Inferior parietal cortex (tissue), 1 donor: Measurements from ENCODE around the gene SAMD9L.
"Not testable (repeated sequence)": the region's sequence is repeated elsewhere in the genome, so short reads cannot be mapped to it uniquely, and the experiment has no call there.

Experiments
- DNase-seq: peaks from one replicate; pipeline ENCODE4 v3.0.0-alpha.2; 2016; ENCODE audit errors: extremely low spot score

The SAMD9L gene

GRCh38 chr7:93146036-93146435 is 2.1 kb downstream of the SAMD9L start:
- DNase-seq: no peak

GRCh38 chr7:93145354-93145753 is 2.8 kb downstream of the SAMD9L start:
- DNase-seq: no peak

- no peak for DNase-seq
Observed at GRCh38 chr7:93142127-93142526, 6.1 kb downstream of the SAMD9L start.

GRCh38 chr7:93140582-93141191 is 7.5 kb downstream of the SAMD9L start:
- DNase-seq: no peak

DNA sequence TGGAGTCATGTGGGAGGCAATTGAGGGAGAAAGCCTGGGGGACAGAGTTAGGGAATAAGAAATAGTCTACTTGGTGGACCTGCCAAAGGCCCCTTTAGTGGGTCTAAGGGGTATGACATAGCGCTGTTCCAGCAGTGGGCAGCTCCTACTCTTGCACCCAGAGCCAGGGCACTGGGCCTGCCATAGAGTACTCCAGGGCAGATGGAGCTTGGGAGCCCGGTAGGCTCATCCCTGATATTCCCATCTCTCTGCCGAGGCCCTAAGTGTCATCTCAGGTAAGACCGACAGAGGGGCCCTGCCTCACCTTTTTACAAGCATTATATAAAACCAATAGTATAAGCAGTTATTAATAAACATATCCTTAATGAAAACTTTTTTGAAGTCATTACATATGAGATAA is 9.6 kb downstream of the SAMD9L start:
- DNase-seq: no peak

DNA sequence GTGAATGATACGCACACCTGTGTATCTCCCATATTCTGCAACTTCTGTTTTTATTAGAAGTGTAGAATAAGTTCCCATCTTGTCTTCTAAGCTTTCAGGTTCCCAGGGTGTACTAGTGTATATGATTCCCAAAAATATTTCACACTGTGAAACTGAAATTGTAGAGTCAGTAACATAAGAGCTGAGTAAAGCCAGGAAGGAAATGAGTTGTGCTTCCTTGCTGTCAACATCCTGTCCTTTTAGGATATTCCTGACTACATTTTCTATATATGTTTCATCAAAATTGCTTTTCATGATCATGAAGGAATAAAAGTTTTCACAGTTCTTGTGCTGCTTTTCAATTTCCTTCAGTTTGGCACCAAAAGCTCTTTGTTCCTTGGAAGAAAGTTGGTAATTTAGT is 15.2 kb downstream of the SAMD9L start:
- DNase-seq: no peak

DNA sequence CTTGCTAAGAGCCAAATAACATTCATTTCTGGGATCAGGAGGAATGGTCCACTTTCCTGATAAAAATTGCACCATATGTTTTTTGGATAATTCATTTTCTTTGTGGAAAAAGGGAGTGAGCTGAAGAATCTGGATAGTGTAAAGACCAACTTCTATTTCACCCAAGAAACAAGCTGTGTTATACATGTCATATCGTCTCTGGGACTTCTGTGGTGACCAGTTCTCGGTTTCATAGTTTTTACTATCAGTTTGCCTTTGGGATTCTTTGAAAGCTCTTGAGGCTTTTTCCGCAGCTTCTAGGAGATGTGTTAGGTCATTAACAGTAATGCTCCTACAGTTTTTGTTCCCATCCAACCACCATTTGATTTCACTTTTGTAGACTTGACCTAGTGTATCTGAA is 16.0 kb downstream of the SAMD9L start:
- no peak for DNase-seq

DNA sequence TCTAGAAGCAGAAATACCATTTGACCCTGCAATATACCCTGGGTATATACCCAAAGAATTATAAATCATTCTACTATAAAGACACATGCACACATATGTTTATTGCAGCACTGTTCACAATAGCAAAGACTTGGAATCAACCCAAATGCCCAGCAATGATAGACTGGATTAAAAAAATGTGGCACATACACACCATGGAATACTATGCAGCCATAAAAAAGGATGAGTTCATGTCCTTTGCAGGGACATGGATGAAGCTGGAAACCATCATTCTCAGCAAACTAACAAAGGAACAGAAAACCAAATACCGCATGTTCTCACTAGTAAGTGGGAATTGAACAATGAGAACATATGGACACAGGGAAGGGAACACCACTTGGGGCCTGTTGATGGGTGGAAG is 21.2 kb downstream of the SAMD9L start:
- not testable (repeated sequence) for DNase-seq

DNA sequence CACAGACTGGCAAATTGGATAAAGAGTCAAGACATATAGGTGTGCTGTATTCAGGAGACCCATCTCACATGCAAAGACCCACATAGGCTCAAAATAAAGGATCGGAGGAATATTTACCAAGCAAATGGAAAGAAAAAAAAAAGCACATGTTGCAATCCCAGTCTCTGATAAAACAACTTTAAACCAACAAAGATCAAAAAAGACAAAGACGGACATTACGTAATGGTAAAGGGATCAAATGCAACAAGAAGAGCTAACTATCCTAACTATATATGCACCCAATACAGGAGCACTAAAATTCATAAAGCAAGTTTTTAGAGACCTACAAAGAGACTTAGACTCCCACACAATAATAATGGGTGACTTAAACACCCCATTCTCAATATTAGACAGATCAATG is 24.7 kb downstream of the SAMD9L start:
- DNase-seq: not testable (repeated sequence)

DNA sequence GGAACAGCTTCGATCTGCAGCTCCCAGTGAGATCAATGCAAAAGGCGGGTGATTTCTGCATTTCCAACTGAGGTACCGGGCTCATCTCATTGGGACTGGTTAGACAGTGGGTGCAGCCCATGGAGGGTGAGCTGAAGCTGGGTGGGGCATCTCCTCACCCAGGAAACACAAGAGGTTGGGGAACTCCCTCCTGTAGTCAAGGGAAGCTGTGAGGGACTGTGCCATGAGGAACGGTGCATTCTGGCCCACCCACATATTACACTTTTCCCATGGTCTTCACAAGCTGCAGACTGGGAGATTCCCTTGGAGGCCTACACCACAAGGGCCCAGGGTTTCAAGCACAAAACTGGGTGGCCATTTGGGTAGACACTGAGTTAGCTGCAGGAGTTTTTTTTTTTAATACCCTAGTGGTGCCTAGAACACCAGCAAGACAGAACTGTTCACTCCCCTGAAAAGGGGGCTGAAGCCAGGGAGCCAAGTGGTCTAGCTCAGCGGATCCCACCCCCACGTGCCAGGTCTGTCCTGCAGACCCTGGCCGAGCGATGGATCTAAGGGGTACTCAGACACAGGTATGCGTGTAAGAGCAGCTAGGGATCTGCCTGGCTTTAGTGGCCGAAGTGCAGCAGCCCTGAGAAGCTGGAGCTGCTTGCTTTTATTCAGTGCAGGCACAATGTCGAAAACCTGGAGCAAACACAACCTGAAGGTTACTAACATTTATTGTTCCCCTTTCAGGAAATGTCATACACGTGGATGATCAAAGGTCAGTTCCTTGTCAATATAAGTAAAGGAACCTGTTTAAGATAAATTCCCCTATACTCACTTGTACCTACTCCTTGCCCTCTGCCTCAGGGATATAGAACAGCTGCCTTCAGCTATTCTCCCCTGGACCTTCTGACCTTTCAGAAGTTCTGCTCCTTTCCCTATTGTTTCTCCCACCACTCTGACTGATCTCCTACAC is 27.3 kb downstream of the SAMD9L start:
- DNase-seq: no peak

DNA sequence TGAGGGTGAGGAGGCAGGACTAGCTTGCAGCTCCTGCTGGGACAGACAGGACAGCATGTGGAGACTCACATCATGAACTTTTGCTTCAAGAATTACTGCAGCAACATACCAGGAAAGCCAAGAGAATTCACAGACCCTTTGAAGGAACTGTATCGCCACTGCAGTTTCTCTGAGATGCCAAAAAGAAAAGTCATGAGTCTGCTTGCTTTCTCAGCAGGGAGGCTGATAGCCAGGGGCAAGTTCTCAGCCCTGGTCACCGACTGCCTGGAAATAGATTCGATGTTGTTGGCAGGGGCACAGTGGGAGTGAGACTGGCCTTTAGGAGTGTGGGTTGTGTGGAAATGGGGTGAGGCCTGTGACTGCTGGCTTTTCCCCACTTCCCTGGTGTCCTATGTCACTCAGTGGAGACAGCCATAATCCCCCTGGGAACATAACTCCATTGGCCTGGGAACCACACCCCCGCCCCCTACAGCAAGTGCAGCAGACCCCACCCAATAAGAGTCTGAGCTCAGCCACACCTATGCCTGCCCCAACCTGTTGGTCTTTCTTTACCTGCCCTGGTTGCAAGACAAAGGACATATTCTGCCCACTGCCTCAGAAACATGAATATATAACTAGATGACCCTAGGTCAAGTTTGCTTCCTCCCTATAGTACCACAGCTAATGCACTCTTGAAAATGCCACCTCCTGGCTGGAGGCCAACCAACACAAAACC is 28.8 kb downstream of the SAMD9L start:
- no peak for DNase-seq

DNA sequence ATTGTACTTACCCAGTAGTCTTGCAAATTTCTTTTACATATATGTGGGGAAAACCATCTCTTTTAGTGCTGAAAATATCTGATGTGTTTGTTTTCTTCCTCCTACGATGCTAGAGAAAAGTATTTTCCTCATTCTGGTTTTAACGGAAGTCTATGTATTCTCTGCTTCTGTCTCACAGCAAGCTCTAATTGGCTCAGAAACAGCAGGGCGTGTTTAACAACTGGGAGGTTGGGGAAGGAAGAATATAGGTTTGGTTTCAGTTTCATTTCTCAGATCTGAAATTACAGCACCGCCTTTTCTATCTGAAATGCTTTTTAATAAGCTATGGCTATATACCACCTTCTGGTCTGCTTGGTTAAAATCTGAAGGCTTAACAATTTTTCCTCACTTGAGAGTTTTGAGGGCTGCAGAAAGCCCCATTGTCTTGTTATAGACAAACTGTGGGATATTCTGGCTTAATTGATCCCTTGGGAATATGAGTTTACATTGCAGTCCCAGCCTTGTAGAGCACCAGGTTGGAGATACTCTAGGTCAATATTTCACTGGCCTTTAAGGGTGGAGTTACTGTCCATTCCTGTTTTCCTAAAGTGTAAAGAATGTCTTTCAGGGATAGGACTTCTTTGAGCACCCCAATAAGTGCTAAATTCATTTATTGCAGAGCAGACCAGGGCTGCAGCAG is 30.2 kb downstream of the SAMD9L start, which contains the start of gene SAMD9:
TSS of gene SAMD9 (minus strand) at position 128 of the 679 bp plus-strand sequence. CDS start 11,882 bp downstream, outside the sequence.
- peak; percentile 44 for DNase-seq

GRCh38 chr7:93117327-93117726 is 30.9 kb downstream of the SAMD9L start:
- DNase-seq: no peak

DNA sequence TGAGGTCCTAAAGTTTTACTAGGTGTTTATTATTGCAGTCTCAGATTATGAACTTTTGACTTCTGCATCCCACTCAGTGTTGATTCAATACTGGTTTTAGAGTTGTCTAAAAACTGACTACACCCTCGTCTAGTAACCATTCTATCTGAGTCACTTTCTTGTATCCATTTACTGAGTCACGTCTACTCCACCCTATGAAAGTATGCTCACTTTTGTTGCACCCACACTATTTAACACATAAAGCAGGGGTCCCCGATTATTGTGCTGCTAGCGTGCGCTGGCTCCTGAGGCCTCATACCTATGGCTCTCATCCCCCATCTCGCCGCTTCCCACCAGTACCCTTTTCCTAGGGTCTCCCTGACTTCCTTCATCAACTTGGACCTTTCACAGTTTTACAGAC is 32.4 kb downstream of the SAMD9L start:
- DNase-seq: no peak

DNA sequence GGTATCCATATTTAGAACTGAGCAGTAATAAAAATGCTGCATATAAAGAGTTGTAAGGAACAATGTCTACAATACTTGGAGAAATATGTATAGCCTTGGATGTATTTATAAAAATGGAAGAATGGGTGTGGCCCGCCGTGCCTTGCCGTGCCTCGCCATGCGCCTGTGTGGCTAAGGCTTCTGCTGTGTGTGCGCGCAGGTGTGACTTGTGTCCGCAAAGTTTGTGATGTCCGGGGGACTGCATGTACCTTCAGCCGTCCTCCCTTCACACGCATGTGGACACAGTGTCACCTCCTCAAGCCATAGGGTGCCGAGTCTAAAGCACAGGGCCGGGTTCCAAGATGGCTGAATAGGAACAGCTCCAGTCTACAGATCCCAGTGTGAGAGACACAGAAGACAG is 40.2 kb downstream of the SAMD9L start:
- DNase-seq: no peak

GRCh38 chr7:93097388-93097787 is 50.8 kb downstream of the SAMD9L start:
- no peak for DNase-seq

- no peak for DNase-seq
Observed at GRCh38 chr7:93092757-93093370, 55.3 kb downstream of the SAMD9L start.
